Neural progenitor cell (in vitro differentiated cells): ENCODE measurements around the gene NUDT21. TPM values are rescaled to one million over a fixed set of nuclear protein-coding genes. Genes with fewer than 3 reads are reported as not detected.

ENCODE experiments used
- DNase-seq: peaks from one replicate; pipeline ENCODE4 v3.0.0-alpha.2; 2016; ENCODE audit warnings: low spot score
- H2AFZ ChIP-seq: fragments of 200-600 bp; sonication (generic); replicated peaks from 2 replicates; pipeline ENCODE4 v1.6.1; 2016; ENCODE audit warnings: antibody characterized with exemption
- H3F3A ChIP-seq: fragments of 200-600 bp; sonication (generic); 2 replicates; pipeline ENCODE4 v1.6.1; 2016; ENCODE audit warnings: antibody characterized with exemption, low read depth
- H3K27ac ChIP-seq: fragments of 200-600 bp; sonication (generic); 2 replicates; pipeline ENCODE4 v1.5.1; 2016; ENCODE audit warnings: mild to moderate bottlenecking
- H3K27me3 ChIP-seq: fragments of 200-600 bp; sonication (generic); 2 replicates; pipeline ENCODE4 v1.6.1; 2016; ENCODE audit warnings: mild to moderate bottlenecking, moderate library complexity
- H3K36me3 ChIP-seq: fragments of 200-600 bp; sonication (generic); 2 replicates; pipeline ENCODE4 v1.5.1; 2016
- H3K4me1 ChIP-seq: fragments of 200-600 bp; sonication (generic); 2 replicates; pipeline ENCODE4 v1.6.1; 2016; ENCODE audit warnings: mixed run types
- H3K4me2 ChIP-seq: fragments of 200-600 bp; sonication (generic); 2 replicates; pipeline ENCODE4 v1.6.1; 2016
- H3K4me3 ChIP-seq: fragments of 200-600 bp; sonication (generic); 2 replicates; pipeline ENCODE4 v1.5.1; 2016
- H3K79me2 ChIP-seq: fragments of 200-600 bp; sonication (generic); 2 replicates; pipeline ENCODE4 v1.6.1; 2016; ENCODE audit warnings: low read depth
- H3K9ac ChIP-seq: fragments of 200-600 bp; sonication (generic); 2 replicates; pipeline ENCODE4 v1.6.1; 2016
- H3K9me3 ChIP-seq: fragments of 200-600 bp; sonication (generic); 2 replicates; pipeline ENCODE4 v1.5.1; 2016; ENCODE audit warnings: low read depth
- H4K20me1 ChIP-seq: fragments of 200-600 bp; sonication (generic); 2 replicates; pipeline ENCODE4 v1.6.1; 2016; ENCODE audit warnings: low read depth
- H3K27ac Mint-ChIP-seq: 3 replicates; pipeline ENCODE4 v1.8.0; 2021; ENCODE audit warnings: mixed read lengths
- H3K27me3 Mint-ChIP-seq: 2 replicates; pipeline ENCODE4 v1.8.0; 2022; ENCODE audit warnings: low read depth, mild to moderate bottlenecking, inconsistent platforms, moderate library complexity, mixed read lengths; ENCODE audit not compliant: insufficient read depth
- H3K36me3 Mint-ChIP-seq: 3 replicates; pipeline ENCODE4 v1.8.0; 2021; ENCODE audit warnings: mixed read lengths
- H3K4me1 Mint-ChIP-seq: 3 replicates; pipeline ENCODE4 v1.8.0; 2021; ENCODE audit warnings: mixed read lengths
- H3K4me3 Mint-ChIP-seq: 3 replicates; pipeline ENCODE4 v1.8.0; 2021; ENCODE audit warnings: mild to moderate bottlenecking, moderate library complexity, mixed read lengths
- H3K9me3 Mint-ChIP-seq: 3 replicates; pipeline ENCODE4 v1.8.0; 2020; ENCODE audit warnings: mixed read lengths
- EZH2 ChIP-seq: fragments of 200-600 bp; sonication (generic); IDR thresholded peaks from 2 replicates; pipeline ENCODE4 v1.6.1; 2017; ENCODE audit warnings: antibody characterized with exemption, mild to moderate bottlenecking, moderate library complexity
- EZH2phosphoT487 ChIP-seq: fragments of 200-600 bp; sonication (generic); IDR thresholded peaks from 2 replicates; pipeline ENCODE4 v1.6.1; 2017; ENCODE audit warnings: antibody characterized with exemption
- total RNA-seq: library from RNA; depleted of rRNA; stranded (reverse); fragments of >200 nt; gene quantifications from 2 replicates; pipeline ENCODE4 v1.2.3, GENCODE V29; 2015; ENCODE audit warnings: low replicate concordance
- TF ChIP-seq, protein P1 (sequence below): fragments of 200-600 bp; sonication (generic); IDR thresholded peaks from 2 replicates; pipeline ENCODE4 v1.5.1; 2017; ENCODE audit warnings: antibody characterized with exemption, mild to moderate bottlenecking

Gene NUDT21
- total RNA-seq: 165 and 256 TPM in 2 replicates

DNA sequence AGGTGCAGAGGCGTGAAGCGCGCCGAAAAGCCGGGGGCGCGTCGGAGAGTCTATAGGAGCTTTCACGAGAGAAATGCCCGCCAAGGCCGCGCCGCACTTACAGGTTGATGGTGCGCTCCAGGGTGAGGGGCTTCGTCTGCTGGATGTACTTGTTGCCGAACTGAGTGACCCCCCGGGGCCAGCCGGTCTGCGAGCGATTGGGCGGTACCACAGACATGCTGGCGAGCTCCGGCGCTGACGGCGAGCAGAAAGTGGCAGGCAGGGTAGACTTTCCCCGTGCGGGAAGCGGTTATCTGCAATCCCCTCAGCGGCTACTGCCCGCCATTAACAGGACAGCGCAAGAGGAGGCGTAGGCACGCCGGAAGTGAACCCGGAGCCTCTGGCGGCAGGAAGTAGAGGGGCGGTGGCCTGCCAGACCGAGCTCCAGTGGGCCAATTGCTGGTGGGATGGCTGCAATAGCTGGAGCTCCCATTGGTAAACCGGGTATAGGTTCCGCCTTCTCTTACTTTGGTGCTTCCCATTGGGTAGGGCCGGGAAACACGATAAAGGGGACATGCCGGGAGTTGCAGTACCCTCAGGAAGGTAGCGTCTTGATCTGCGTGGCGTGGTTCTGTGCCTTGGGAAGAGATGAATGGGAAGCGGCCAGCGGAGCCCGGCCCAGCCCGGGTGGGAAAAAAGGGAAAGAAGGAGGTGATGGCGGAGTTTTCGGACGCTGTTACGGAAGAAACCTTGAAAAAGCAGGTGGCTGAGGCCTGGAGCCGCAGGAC lies at the start of gene NUDT21, which contains the start of gene OGFOD1:
Gene NUDT21, minus strand, starts transcription at position 347 of the 767 bp plus-strand sequence. Its CDS starts 130 bp downstream, at position 217.
Gene OGFOD1, plus strand, starts transcription at position 569 of the 767 bp plus-strand sequence. Its CDS starts 59 bp downstream, at position 628.
- Mint-ChIP-seq H3K27ac (peak within 1 kb of the TSS; percentile 90), H3K4me1 (peaks cover 30% of the 10 kb centered on the region), H3K36me3 (peaks cover 13% of the 10 kb centered on the region), H3K9me3 (no peaks in the 10 kb centered on the region), H3K4me3 (peak within 1 kb of the TSS; percentile 99), H3K27me3 (no peaks in the 10 kb centered on the region)
- peaks cover 80% of the 10 kb centered on the region for H3K79me2 ChIP-seq
- DNase-seq: peak; percentile 97
- H3K9ac ChIP-seq: peak within 1 kb of the TSS; percentile 83
- peaks cover 25% of the 10 kb centered on the region for H3K4me1 ChIP-seq
- peaks cover 17% of the 10 kb centered on the region for H3K36me3 ChIP-seq
- peak within 1 kb of the TSS; percentile 94 for H3K4me2 ChIP-seq
- no peaks in the 10 kb centered on the region for H3F3A ChIP-seq
- H3K27ac ChIP-seq: peak within 1 kb of the TSS; percentile 14
- TF ChIP-seq EZH2phosphoT487: no peak
- TF ChIP-seq, protein P1, sequence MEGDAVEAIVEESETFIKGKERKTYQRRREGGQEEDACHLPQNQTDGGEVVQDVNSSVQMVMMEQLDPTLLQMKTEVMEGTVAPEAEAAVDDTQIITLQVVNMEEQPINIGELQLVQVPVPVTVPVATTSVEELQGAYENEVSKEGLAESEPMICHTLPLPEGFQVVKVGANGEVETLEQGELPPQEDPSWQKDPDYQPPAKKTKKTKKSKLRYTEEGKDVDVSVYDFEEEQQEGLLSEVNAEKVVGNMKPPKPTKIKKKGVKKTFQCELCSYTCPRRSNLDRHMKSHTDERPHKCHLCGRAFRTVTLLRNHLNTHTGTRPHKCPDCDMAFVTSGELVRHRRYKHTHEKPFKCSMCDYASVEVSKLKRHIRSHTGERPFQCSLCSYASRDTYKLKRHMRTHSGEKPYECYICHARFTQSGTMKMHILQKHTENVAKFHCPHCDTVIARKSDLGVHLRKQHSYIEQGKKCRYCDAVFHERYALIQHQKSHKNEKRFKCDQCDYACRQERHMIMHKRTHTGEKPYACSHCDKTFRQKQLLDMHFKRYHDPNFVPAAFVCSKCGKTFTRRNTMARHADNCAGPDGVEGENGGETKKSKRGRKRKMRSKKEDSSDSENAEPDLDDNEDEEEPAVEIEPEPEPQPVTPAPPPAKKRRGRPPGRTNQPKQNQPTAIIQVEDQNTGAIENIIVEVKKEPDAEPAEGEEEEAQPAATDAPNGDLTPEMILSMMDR: no peak
- TF ChIP-seq EZH2: no peak
- peaks cover 56% of the 10 kb centered on the region for H4K20me1 ChIP-seq
- H3K9me3 ChIP-seq: no peaks in the 10 kb centered on the region
- H3K27me3 ChIP-seq: no peaks in the 10 kb centered on the region
- peak within 1 kb of the TSS; percentile 86 for H2AFZ ChIP-seq
- H3K4me3 ChIP-seq: peak within 1 kb of the TSS; percentile 80

DNA sequence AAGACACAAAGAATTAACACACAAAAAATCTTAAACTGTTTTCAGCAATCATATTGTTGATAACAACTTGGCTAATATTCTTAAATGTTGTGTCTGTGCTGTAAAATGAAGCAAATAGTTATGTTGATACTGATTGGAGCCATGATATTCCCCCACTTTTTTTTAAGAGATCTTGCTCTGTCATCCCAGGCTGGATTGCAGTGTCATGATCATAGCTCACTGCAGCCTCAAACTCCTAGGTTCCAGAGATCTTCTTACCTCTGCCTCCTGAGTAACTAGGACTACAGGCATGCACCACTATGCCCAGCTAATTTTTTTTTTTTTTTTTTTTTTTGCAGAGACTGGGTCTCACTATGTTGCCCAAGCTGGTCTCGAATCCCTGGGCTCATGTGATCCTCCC lies 42.7 kb upstream of the NUDT21 start:
- H3K27ac ChIP-seq: no peak overlapping the region
- H3K4me1 Mint-ChIP-seq: no peaks in the 10 kb centered on the region
- no peak overlapping the region for H2AFZ ChIP-seq
- H3K36me3 ChIP-seq: no peaks in the 10 kb centered on the region
- H3K9me3 Mint-ChIP-seq: no peaks in the 10 kb centered on the region
- H3K36me3 Mint-ChIP-seq: peaks cover 19% of the 10 kb centered on the region
- no peak for DNase-seq
- H3K9me3 ChIP-seq: no peaks in the 10 kb centered on the region
- H3F3A ChIP-seq: no peaks in the 10 kb centered on the region
- H3K9ac ChIP-seq: no peak overlapping the region
- TF ChIP-seq EZH2 (no peak), EZH2phosphoT487 (no peak)
- TF ChIP-seq, protein P1: no peak
- H3K79me2 ChIP-seq: no peaks in the 10 kb centered on the region
- H3K4me1 ChIP-seq: no peaks in the 10 kb centered on the region
- no peak overlapping the region for H3K4me2 ChIP-seq
- no peaks in the 10 kb centered on the region for H3K27me3 Mint-ChIP-seq
- H3K4me3 Mint-ChIP-seq: no peak overlapping the region
- no peak overlapping the region for H3K4me3 ChIP-seq
- no peaks in the 10 kb centered on the region for H4K20me1 ChIP-seq
- no peaks in the 10 kb centered on the region for H3K27me3 ChIP-seq
- no peak overlapping the region for H3K27ac Mint-ChIP-seq

DNA sequence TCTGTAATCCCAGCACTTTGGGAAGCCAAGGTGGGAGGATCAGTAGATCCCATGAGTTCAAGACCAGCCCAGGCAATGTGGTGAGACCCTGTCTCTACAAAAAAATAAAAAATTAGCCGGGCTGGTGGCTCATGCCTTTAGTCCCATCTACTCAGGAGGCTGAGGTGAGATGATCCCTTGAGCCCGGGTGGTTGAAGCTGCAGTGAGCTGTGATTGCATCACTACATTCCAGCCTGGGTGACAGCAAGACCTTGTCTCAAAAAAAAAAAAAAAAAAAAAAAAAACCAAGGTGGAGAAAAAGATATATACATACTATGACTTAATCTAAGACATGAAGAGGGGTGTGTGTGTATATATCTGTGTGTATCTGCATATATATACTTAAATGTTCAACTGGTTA lies 42.0 kb upstream of the NUDT21 start:
- TF ChIP-seq EZH2: no peak
- TF ChIP-seq, protein P1: no peak
- TF ChIP-seq EZH2phosphoT487: no peak
- Histone ChIP-seq H3K4me3 (no peak overlapping the region), H3K36me3 (no peaks in the 10 kb centered on the region), H3F3A (no peaks in the 10 kb centered on the region), H3K79me2 (no peaks in the 10 kb centered on the region), H3K9ac (no peak overlapping the region), H3K4me2 (no peak overlapping the region), H3K9me3 (no peaks in the 10 kb centered on the region), H3K27me3 (no peaks in the 10 kb centered on the region), H2AFZ (no peak overlapping the region), H3K4me1 (no peaks in the 10 kb centered on the region), H3K27ac (no peak overlapping the region), H4K20me1 (no peaks in the 10 kb centered on the region)
- Mint-ChIP-seq H3K9me3 (no peaks in the 10 kb centered on the region), H3K36me3 (peaks cover 16% of the 10 kb centered on the region), H3K4me1 (peaks cover 2% of the 10 kb centered on the region), H3K4me3 (no peak overlapping the region), H3K27me3 (no peaks in the 10 kb centered on the region), H3K27ac (no peak overlapping the region)
- DNase-seq: no peak
